Esophagus squamous epithelium (tissue), 5 donors: Measurements from ENCODE around the gene PSMG1. TPM values are rescaled to one million over a fixed set of nuclear protein-coding genes. Genes with fewer than 3 reads are reported as not detected.
"Not testable (repeated sequence)": the region's sequence is repeated elsewhere in the genome, so short reads cannot be mapped to it uniquely, and the experiment has no call there.

Experiments used
- DNase-seq: peaks from one replicate; lab custom pipeline; 2025; lab: John Stamatoyannopoulos, UW
- H3K27ac ChIP-seq, 4 donors: fragments of 200-600 bp; sonication (generic); one replicate each; pipeline ENCODE4 v1.5.1; 2016 to 2019; ENCODE audit warnings: mild to moderate bottlenecking in 1 of 4
- H3K27me3 ChIP-seq, 4 donors: fragments of 200-600 bp; sonication (generic); 1 replicate in 3 of 4; 2 replicates in 1 of 4; pipeline versions ENCODE4 v1.5.1 to v1.6.0; 2017 to 2021; ENCODE audit warnings: antibody characterized with exemption in 1 of 4
- H3K36me3 ChIP-seq, 3 donors: fragments of 200-600 bp; sonication (generic); one replicate each; pipeline ENCODE4 v1.5.1; 2016 to 2019
- H3K4me1 ChIP-seq, 3 donors: fragments of 200-600 bp; sonication (generic); one replicate each; pipeline ENCODE4 v1.5.1; 2017 to 2019
- H3K4me3 ChIP-seq, 4 donors: fragments of 200-600 bp; sonication (generic); 1 replicate in 3 of 4; 2 replicates in 1 of 4; pipeline ENCODE4 v1.5.1; 2016 to 2019; ENCODE audit warnings: mild to moderate bottlenecking in 2 of 4, moderate library complexity in 1 of 4
- H3K9me3 ChIP-seq, 3 donors: fragments of 200-600 bp; sonication (generic); one replicate each; pipeline ENCODE4 v1.5.1; 2016 to 2019
- CTCF ChIP-seq, 6 experiments: fragments of 450-650 bp in 4 of 6; fragments of 200-600 bp in 2 of 6; sonication (generic) in 2 of 6; IDR thresholded peaks; one replicate each; pipeline ENCODE4 v1.5.1; 2016 to 2019; ENCODE audit warnings: antibody characterized with exemption in 6 of 6, mild to moderate bottlenecking in 4 of 6, moderate library complexity in 4 of 6
- POLR2A ChIP-seq, 4 donors: fragments of 450-650 bp; IDR thresholded peaks; one replicate each; pipeline ENCODE4 v1.6.1; 2017; ENCODE audit warnings: antibody characterized with exemption in 4 of 4, mild to moderate bottlenecking in 4 of 4, moderate library complexity in 3 of 4
- WGBS, 2 donors: methylation state at CpG; one replicate each; pipeline ENCODE4 v1.1.5; 2018; 5-methylcytosine and 5-hydroxymethylcytosine counted together
- intact Hi-C: fragments of 100-400 bp; cut with DNase I; formaldehyde crosslinking; loops from one replicate; pipeline ENCODE4 v1.15.0; 2022
- total RNA-seq, 4 donors: library from RNA; depleted of rRNA; stranded (reverse); fragments of >200 nt; gene quantifications; one replicate each; pipeline ENCODE4 v1.1.0, GENCODE V29; 2016
- donor health status: DM: yes; HTN: yes; CAD: no.

Gene PSMG1
- total RNA-seq, 4 donors from 2014 or later = 33.8 to 56.5 (median 45.8) TPM

DNA sequence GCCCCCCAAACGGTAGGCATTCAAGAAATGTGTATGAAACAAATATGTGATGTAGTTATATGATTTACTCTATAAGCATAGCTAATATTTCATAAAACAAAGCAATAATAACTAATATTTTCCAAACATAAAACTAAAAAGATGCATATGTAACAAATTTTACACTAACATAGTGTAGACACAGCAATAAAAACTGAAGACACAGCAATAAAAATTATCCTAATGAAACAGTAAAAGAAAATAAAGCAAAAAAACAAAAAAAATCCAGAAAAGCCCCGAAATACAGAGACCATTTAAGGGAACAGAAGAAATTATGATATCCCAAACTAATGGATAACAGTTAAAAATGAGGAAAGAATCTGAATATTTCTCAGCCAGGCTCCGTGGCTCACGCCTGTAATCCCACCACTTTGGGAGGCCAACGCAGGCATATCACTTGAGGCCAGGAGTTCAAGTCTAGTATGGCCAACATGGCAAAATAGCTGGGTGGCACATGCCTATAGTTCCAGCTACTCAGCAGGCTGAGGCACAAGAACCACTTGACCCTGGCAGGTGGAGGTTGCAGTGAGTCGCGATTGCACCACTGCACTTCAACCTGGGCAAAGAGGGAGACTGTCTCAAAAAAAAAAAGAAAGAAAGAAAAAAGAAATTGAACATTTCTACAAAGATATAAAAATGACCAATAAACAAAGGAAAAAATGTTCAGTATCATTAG, 38.2 kb upstream of the PSMG1 start:
- intact Hi-C loops = loop anchor here (10.0 kb wide), 1 partner anchor 73 kb away; no protein-coding TSS in a partner anchor
- 88 to 94% methylated on average over 5 to 7 of the region's 7 CpGs for WGBS, 2 donors
- Histone ChIP-seq H3K27me3 (no peaks in the 10 kb centered on the region), H3K36me3 (peaks cover 5 to 100% (median 15%) of the 10 kb centered on the region in 3 donors), H3K9me3 (no peaks in the 10 kb centered on the region), H3K4me3 (no peak overlapping the region), H3K27ac (no peak overlapping the region), H3K4me1 (no peaks in the 10 kb centered on the region)
- no peak for TF ChIP-seq CTCF (IDR thresholded peaks at IDR 0.05)
- no peak for TF ChIP-seq POLR2A (IDR thresholded peaks at IDR 0.05)
- no peak for DNase-seq

DNA sequence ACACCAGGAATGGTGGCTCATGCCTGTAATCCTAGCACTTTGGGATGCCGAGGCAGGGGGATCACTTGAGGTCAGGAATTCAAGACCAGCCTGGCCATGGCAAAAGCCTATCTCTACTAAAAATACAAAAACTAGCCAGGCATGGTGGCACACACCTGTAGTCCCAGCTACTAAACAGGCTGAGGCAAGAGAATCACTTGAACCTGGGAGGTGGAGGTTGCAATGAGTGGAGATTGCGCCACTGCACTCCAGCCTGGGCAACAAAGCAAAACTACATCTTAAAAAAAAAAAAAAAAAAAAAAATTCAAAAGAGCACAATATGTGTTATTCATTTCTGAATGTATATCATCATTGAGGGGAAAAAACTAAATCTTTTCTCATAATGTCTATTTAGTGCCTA, 37.6 kb upstream of the PSMG1 start:
- peaks cover 5 to 100% (median 15%) of the 10 kb centered on the region in 3 donors for H3K36me3 ChIP-seq
- 94 to 96% methylated on average over 2 of the region's 2 CpGs for WGBS, 2 donors
- not testable (repeated sequence) for H3K27ac ChIP-seq, H3K4me3 ChIP-seq, H3K4me1 ChIP-seq, DNase-seq, H3K9me3 ChIP-seq, H3K27me3 ChIP-seq
- intact Hi-C loops = loop anchor here (10.0 kb wide), 1 partner anchor 74 kb away; no protein-coding TSS in a partner anchor

GRCh38 chr21:39220150-39220549, 36.9 kb upstream of the PSMG1 start:
- H3K36me3 ChIP-seq = peaks cover 5 to 100% (median 18%) of the 10 kb centered on the region in 3 donors
- no peak overlapping the region for H3K27ac ChIP-seq
- WGBS, 2 donors = 83 to 85% methylated on average over 3 of the region's 3 CpGs
- TF ChIP-seq POLR2A (IDR thresholded peaks at IDR 0.05) (no peak), CTCF (IDR thresholded peaks at IDR 0.05) (no peak)
- no peaks in the 10 kb centered on the region for H3K27me3 ChIP-seq
- no peaks in the 10 kb centered on the region for H3K9me3 ChIP-seq
- no peak overlapping the region for H3K4me3 ChIP-seq
- intact Hi-C loops = loop anchor here (10.0 kb wide), 1 partner anchor 75 kb away; no protein-coding TSS in a partner anchor
- H3K4me1 ChIP-seq = no peaks in the 10 kb centered on the region
- DNase-seq = no peak

DNA sequence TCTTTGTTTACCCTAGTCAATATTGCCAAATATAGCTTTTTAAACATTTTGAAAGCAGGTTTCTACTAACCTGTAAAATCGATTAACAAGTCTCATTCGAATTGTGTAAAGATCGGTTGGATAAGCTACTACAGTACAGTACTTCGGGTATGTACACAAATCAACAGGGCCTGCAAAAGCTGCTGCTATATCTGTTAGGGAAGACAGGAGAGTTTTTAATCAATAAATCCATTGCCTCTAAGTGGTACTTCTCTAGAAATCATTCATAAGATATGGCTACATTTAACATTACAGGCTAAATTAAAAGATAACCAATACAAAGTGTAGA, 34.8 kb upstream of the PSMG1 start:
- 88 to 91% methylated on average over 4 of the region's 4 CpGs for WGBS, 2 donors
- peaks cover 0 to 100% (median 13%) of the 10 kb centered on the region in 3 donors for H3K36me3 ChIP-seq
- intact Hi-C loops = no loop called here
- no peak overlapping the region for H3K27ac ChIP-seq
- no peak overlapping the region for H3K4me3 ChIP-seq
- no peaks in the 10 kb centered on the region for H3K9me3 ChIP-seq
- no peaks in the 10 kb centered on the region for H3K27me3 ChIP-seq
- H3K4me1 ChIP-seq = no peaks in the 10 kb centered on the region
- DNase-seq = no peak
- TF ChIP-seq POLR2A (IDR thresholded peaks at IDR 0.05) (no peak), CTCF (IDR thresholded peaks at IDR 0.05) (no peak)

GRCh38 chr21:39217356-39218081, 34.3 kb upstream of the PSMG1 start:
- Histone ChIP-seq H3K4me1 (no peaks in the 10 kb centered on the region), H3K27ac (no peak overlapping the region), H3K27me3 (no peaks in the 10 kb centered on the region), H3K9me3 (no peaks in the 10 kb centered on the region), H3K36me3 (peaks cover 0 to 100% (median 9%) of the 10 kb centered on the region in 3 donors), H3K4me3 (no peak overlapping the region)
- DNase-seq = no peak
- intact Hi-C loops = no loop called here
- WGBS, 2 donors = 91 to 92% methylated on average over 3 of the region's 3 CpGs
- TF ChIP-seq CTCF (IDR thresholded peaks at IDR 0.05) = no peak
- TF ChIP-seq POLR2A (IDR thresholded peaks at IDR 0.05) = no peak
